HEK293T (cell line): ENCODE measurements around the gene TTLL7.

ENCODE experiments used
- NFRKB ChIP-seq: fragments of 450-650 bp; IDR thresholded peaks from 2 replicates; pipeline ENCODE4 v1.6.1; 2016; ENCODE audit warnings: mild to moderate bottlenecking, moderate library complexity
- ZNF384 ChIP-seq: fragments of 450-650 bp; IDR thresholded peaks from 2 replicates; pipeline ENCODE4 v1.6.1; 2016

GRCh38 chr1:83928396-83928795 is 70.5 kb downstream of the TTLL7 start:
- TF ChIP-seq ZNF384 (no peak), NFRKB (no peak)
